Activated CD8-positive, alpha-beta memory T cell treated with anti-CD3 and anti-CD28 coated beads, Interleukin-2, amount 50 U/mL, for 4 hours (primary cell): ENCODE data around the gene ATP1A1.

Source experiments
- DNase-seq: peaks from one replicate; pipeline ENCODE4 v3.0.0-alpha.2; 2020

ATP1A1 gene

DNA sequence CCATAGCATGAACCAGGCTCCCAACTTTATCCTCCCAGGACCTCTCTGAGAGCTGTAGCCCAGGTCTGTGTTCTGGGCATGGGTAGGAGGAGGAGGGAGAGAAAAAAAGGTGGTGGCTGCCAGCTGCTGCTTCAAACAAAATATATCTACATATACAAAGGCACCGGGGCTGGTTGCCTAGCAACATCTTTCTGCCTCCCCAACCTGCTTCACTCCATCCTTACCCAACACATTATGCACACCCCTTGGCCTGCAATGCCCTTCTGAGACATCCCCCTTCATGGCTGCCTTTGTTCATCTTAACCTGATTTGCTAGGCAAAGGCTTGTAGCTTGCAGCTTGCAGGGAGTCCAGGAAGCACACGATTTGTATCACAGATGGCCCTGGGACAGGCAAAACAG, 27.2 kb upstream of the ATP1A1 start:
- DNase-seq, result no peak

DNA sequence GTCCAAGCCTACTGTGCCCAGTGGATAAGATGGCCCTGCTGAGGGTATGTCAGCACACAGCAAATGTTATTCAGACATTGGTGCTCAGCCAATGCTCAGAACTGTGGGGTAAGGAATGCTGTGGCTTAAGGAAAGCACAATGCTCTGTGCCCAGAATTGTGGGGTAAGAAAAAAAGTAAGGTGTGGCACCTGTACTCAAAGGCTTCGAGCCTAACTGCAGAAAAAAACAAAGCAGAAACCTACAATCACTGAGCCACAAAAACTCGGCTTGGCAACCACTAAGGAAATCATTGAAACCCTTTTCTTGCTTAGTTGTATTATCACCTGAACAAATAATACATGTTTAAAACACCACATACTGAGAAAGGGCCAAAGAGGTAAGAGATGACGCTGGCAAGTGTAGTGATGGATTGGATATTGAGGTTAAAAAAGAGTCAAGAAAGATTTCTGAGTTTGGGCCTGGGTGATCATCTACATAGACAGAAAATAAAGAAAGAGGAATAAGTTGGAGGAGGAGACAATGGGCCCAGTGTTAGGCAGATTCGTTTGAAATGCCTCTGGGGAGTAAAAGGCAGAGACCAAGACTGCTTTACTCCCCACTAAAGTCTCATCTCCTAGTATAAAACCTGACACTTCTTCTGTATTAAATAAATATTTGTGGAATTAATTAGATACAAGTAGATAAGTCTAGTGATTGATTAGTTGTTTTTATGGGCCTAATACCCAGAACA, 25.9 kb upstream of the ATP1A1 start:
- DNase-seq, result no peak

- DNase-seq, result no peak
Measured at GRCh38 chr1:116347696-116348095, 25.3 kb upstream of the ATP1A1 start.

- no peak for DNase-seq
Measured at GRCh38 chr1:116350097-116350645, 22.9 kb upstream of the ATP1A1 start.

- DNase-seq, result no peak
Measured at GRCh38 chr1:116351914-116352313, 21.1 kb upstream of the ATP1A1 start.

DNA sequence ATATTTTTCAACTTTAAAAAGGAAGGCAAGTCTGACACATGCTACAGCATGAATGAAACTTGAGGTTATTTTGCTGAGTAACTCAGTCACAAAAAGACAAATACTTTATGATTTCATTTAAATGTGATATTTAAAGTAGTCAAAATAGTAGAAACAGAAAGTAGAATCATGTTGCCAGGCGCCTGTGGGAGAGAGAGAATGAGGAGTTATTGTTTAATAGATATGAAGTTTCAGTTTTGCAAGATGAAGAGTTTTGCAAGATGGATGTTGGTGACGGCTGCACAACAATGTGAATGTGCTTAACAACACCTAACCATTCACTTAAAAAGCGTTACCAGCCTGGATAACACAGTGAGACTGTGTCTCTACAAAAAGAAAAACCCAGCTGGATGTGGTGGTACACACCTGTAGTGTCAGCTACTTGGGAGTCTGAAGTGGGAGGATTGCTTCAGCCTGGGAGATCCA, 20.7 kb upstream of the ATP1A1 start:
- DNase-seq, result no peak

DNA sequence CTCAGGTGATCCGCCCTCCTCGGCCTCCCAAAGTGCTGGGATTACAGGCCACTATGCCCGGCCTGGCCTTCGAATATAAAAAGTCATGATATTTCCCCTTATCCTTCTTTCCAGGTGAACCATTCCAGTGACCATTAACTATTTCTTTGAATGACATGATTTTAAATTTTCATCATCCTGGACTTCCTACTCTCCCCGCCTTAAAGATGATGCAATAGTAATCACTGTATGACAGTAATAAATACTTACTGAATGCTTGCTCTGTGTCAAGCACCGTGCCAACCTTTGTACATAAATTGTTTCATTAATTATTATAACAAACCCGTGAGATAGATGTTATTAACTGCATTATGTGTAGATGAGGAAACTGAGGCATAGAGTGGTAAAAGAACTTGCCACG, 19.9 kb upstream of the ATP1A1 start:
- no peak for DNase-seq

DNA sequence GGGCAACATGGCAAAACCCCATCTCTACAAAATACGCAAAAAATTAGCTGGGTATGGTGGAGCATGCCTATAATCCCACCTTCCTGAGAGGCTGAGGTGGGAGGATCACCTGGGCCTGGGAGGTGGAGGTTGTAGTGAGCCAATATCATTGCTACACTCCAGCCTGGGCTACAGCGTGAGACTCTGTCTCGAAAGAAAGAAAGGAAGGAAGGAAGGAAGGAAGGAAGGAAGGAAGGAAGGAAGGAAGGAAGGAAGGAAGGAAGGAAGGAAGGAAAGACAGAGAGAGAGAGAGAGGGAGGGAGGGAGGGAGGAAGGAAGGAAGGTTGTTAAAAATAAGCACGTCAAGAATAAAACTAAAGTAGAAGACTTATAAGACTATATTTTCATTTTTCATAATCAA, 17.0 kb upstream of the ATP1A1 start:
- no peak for DNase-seq

DNA sequence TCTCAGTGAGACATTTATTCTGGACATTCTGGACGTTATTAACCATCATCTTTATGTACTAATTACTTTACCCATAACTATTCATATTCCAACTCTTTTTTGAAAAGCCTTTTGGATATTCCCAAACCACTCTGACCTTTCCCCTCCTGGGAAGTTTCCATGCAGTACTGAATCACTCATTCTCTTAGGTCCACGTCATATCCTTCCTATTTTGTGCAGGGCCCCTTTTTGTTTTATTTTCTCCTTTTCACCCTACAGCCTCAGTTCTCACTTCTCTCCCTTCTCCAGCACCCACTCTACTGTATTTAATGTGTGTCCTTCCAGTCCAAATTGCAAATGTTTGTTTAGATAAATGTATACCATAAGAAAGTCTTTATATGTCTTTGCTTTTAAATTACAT, 16.4 kb upstream of the ATP1A1 start:
- no peak for DNase-seq

GRCh38 chr1:116357487-116357886, 15.6 kb upstream of the ATP1A1 start:
- DNase-seq, result no peak

- DNase-seq, result no peak
Measured at GRCh38 chr1:116359060-116359830, 13.8 kb upstream of the ATP1A1 start.

DNA sequence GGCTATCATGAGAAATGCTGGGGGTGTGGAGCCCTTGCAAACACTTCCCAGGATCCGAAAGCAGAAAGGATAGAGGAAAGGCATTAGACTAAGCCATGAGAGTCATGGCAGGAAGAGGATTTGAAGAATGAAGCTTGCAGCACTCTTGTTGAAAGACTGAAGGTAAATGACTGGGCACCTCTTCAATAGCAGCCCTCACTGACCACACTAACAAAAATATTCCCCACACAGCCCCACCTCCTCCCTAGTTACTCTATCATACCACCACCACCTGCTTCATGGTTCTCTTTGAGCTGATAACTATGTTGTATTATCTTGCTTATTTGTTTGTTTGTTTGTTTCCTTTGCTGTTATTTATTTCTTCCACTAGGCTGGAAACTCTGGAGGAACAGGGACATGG, 13.2 kb upstream of the ATP1A1 start:
- no peak for DNase-seq

DNA sequence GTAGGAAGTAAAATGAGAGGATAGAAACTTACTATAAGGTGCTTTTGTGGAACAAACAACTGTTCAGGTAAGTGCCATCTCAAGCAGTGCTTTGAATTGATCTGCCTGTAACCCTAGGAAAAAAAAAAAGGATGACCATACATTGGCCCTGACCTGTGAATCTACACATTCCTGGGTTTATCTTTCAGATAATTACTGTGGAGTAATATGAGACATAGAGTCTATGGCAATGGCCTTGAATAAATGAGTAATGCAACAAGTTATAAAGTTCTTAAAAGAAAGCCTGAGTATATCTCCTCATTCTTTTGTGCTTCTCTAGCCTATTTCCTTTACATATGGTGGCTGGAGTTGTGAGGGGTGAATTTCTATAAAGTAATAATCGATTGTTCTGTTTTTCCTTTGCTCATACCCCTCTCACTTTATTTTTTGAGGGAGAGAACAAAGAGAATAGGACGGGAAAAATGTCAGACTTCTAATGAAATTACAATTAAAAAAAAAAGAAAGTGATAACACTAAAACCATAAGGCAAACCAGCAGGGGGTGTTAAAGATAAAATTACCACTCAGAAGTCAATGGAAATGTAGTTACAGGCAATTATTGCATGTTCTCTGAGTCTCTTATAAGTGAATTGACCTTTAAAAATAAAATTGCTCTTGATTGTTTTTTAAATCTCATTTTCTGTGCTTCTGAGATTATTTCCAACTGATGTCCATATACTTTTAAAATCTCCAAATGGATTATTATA, 12.4 kb upstream of the ATP1A1 start:
- DNase-seq, result no peak

GRCh38 chr1:116361648-116362047, 11.4 kb upstream of the ATP1A1 start:
- no peak for DNase-seq

- no peak for DNase-seq
Measured at GRCh38 chr1:116362050-116362449, 11.0 kb upstream of the ATP1A1 start.

- DNase-seq, result no peak
Measured at GRCh38 chr1:116365353-116365780, 7.7 kb upstream of the ATP1A1 start.

DNA sequence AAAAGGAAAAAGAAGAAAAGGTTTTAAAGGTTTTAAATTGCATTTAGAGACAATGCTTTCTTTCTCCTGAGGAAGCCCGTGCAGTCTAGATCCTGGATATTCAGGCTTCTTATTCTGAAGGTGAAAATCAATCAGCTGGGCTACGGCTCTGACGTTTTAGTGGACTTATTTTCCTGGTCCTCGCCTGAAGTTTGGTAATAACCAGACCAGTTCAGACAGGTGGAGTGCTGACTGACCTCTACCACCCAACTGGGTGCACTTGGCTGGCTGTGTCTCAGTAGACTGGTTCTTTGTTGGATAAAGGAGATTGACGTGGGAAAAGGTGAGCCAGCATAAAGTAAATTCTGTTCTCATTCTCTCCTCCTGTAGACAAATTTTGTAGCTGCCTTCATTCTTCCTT, 7.2 kb upstream of the ATP1A1 start:
- no peak for DNase-seq

GRCh38 chr1:116367256-116367945, 5.6 kb upstream of the ATP1A1 start:
- no peak for DNase-seq

DNA sequence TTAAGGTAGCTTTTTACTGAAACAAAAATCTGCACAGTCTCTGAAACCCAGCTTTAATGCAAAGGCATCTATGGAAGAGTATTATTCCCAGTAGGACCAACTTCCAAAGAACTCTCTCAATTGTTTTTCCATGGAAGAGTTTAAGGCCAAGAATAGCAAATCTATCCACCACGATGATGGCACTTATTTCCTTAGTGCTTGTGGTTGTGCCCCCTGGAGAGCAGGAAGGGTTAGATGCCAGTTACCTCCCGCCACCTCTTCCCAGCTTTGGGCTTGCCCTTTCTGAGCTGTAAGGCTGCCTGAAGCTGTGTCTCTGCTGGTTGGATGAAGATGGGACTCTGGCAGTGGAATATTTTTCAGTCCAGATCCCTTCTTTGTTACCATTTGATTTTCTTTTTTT, 4.8 kb upstream of the ATP1A1 start:
- no peak for DNase-seq

GRCh38 chr1:116370181-116370580, 2.9 kb upstream of the ATP1A1 start:
- no peak for DNase-seq

- no peak for DNase-seq
Measured at GRCh38 chr1:116371752-116372151, 1.3 kb upstream of the ATP1A1 start.

DNA sequence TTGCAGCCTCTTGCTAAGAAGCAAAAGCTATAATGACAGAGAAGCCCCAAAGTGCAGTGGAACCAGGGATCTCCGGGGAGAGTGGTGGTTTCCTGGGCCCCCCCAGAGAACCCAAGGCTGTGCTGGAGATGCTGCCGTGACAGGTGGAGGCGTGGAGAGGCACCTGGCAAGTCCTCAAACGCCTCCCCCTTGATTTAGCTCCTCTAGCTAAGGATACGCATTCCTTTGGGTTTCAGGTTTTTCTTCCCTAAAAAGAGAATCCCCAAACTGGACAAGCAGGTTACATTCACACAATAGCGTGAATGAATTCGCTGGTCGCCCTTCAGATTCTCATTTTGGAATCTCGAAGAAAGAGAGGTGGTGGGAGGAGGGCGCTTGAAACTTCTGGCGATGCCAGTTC, 853 bp upstream of the ATP1A1 start:
- no peak for DNase-seq
